Measurements from ENCODE around the gene NOX5. TPM values are rescaled to one million over a fixed set of nuclear protein-coding genes. Genes with fewer than 3 reads are reported as not detected.

The NOX5 gene
- total RNA-seq, 2 donors from 2014 or later, result 0.16 to 0.19 TPM

GRCh38 chr15:68994149-68994548 lies 20.3 kb upstream of the NOX5 start:
- Histone ChIP-seq H3K4me3 (no peak overlapping the region), H3K27me3 (no peaks in the 10 kb centered on the region), H3K9me3 (no peaks in the 10 kb centered on the region), H3K36me3 (no peaks in the 10 kb centered on the region), H3K4me1 (peaks cover 0 to 10% of the 10 kb centered on the region in 2 donors), H3K27ac (no peak overlapping the region)
- TF ChIP-seq CTCF (IDR thresholded peaks at IDR 0.05), result no peak
- DNase-seq (ENCODE audit: low spot score), result no peak

DNA sequence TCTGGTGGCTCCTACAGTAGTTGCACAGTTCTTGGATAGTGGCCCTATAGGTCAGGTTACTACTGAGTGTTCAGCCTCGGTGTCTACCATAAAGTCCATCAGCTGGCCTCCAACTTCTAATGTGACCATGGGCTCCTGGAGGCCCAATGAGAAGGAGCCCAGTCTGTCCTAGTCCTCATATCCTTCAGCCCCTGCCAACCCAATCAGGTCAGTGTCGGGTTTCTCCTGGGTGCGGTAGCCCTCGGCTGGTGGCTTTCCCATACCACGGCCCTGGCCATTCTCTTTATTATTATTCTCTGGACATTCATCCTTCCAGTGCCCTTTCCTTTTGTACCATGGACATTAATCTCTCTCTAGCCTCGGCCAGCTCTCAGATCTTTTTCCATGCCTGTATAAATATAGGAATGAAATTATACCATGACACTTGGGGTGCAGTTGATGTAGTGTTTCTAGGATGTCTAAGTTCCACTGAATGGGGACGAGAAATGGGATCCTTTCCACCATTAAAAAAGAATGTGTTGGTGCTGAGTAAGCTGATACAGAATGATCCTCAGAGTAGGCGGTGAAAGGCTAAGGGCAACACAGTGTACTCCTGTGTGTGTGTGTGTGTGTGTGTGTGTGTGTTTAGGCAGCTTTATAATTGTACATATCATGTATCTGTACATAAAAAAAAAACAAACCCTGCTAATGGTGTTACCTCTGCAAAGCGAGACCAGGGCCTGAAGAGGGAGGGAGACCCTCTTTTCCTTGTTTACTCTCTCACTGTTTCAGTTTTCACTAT lies 19.3 kb upstream of the NOX5 start:
- no peak for TF ChIP-seq CTCF (IDR thresholded peaks at IDR 0.05)
- Histone ChIP-seq H3K27ac (no peak overlapping the region), H3K27me3 (no peaks in the 10 kb centered on the region), H3K4me1 (peaks cover 0 to 18% of the 10 kb centered on the region in 2 donors), H3K4me3 (no peak overlapping the region), H3K36me3 (no peaks in the 10 kb centered on the region), H3K9me3 (no peaks in the 10 kb centered on the region)
- DNase-seq (ENCODE audit: low spot score), result no peak

GRCh38 chr15:68997050-68997449 lies 17.4 kb upstream of the NOX5 start:
- no peaks in the 10 kb centered on the region for H3K9me3 ChIP-seq
- no peak for DNase-seq (ENCODE audit: low spot score)
- TF ChIP-seq CTCF (IDR thresholded peaks at IDR 0.05), result no peak

DNA sequence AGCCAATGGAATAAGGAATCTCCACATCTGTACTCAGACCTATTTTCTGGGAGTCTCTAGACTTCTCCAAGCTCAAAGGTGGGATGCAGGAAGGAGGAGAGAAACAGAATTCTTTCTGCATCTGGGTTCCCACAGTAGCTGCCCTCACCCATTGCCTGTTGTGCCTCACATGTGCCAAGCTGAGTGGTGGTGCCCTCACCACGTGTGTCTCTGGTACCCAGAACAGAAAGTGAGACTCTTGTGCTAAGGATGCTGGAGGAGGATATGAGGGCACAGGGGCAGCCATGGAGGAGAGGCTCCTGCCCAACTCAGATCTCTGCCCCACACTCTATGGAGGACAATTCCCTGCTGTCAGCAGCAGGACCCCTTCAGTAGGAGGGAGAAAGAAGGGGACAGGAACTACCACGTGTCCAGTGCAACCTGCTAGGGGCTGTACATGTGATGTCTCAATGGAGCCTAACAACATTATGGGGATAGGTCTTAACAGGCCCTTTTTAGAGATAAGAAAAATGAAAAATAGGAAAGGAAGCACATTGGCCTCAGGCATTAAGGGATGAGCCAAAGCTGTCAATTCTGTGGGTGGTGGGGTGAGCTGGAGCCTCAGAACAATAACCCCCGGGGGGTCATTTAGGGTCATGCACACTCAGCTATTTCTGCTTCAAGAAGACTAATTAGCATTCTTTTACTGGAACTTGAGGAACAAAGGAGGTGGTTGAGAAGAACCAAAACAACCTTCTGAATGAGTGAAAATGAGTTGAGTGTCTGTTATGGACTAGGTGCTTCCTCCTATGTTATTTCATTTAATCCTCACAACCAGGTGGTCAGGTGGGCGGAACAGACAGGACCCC lies 16.3 kb upstream of the NOX5 start:
- peaks cover 0 to 17% of the 10 kb centered on the region in 2 donors for H3K4me1 ChIP-seq
- no peak for TF ChIP-seq CTCF (IDR thresholded peaks at IDR 0.05)

More at GRCh38 chr15:68997050-68997449, 17.4 kb upstream of the NOX5 start:
- peaks cover 0 to 17% of the 10 kb centered on the region in 2 donors for H3K4me1 ChIP-seq
- H3K27ac ChIP-seq, result no peak overlapping the region
- H3K36me3 ChIP-seq, result no peaks in the 10 kb centered on the region
- no peaks in the 10 kb centered on the region for H3K27me3 ChIP-seq
- no peak overlapping the region for H3K4me3 ChIP-seq

GRCh38 chr15:68999091-68999490 lies 15.4 kb upstream of the NOX5 start:
- H3K4me3 ChIP-seq, result no peak overlapping the region
- H3K4me1 ChIP-seq, result peaks cover 0 to 17% of the 10 kb centered on the region in 2 donors
- no peak for DNase-seq (ENCODE audit: low spot score)
- no peaks in the 10 kb centered on the region for H3K9me3 ChIP-seq
- no peak overlapping the region for H3K27ac ChIP-seq
- no peaks in the 10 kb centered on the region for H3K27me3 ChIP-seq
- no peak for TF ChIP-seq CTCF (IDR thresholded peaks at IDR 0.05)
- H3K36me3 ChIP-seq, result no peaks in the 10 kb centered on the region

More for the DNA sequence above, 16.3 kb upstream of the NOX5 start:
- Histone ChIP-seq H3K4me3 (no peak overlapping the region), H3K9me3 (no peaks in the 10 kb centered on the region), H3K27ac (no peak overlapping the region), H3K36me3 (no peaks in the 10 kb centered on the region), H3K27me3 (no peaks in the 10 kb centered on the region)
- DNase-seq (ENCODE audit: low spot score), result no peak

Data from right atrium auricular region (tissue), 2 donors.